HCT116 (cell line): ENCODE results near the gene APOLD1. TPM values are rescaled to one million over a fixed set of nuclear protein-coding genes. Genes with fewer than 3 reads are reported as not detected.

Experiments used
- ATAC-seq: fragments of 200-7000 bp; cut with Tn5 transposase; 2 replicates; pipeline ENCODE4 v1.9.1; 2020; ENCODE audit warnings: mild to moderate bottlenecking, moderate library complexity
- BruUV-seq: library from RNA; stranded (reverse); fragments of 400-500 nt; replicated peaks from 2 replicates; lab custom pipeline; 2021; lab: Mats Ljungman, UMichigan
- CTCF ChIA-PET: fragments of 300-600 bp; sonication (Branson Sonifier 250); formaldehyde crosslinking; loops from one replicate; lab custom pipeline; 2021; ENCODE audit warnings: antibody characterized with exemption; lab: Charles Lee
- POLR2A ChIA-PET: fragments of 300-600, 350-600 bp; sonication (Branson Sonifier 250); formaldehyde crosslinking; loops from one replicate; lab custom pipeline; 2021; ENCODE audit warnings: antibody characterized with exemption; lab: Charles Lee
- RAD21 ChIA-PET, 2 experiments: fragments of 300-600 bp; sonication (Branson Sonifier 250); formaldehyde crosslinking; loops; one replicate each; lab custom pipeline; 2023; ENCODE audit warnings: low total read pairs in 2 of 2; ENCODE audit not compliant: uncharacterized antibody in 2 of 2, unreplicated experiment in 2 of 2, low non-redundant PET in 1 of 2; lab: Charles Lee
- DNase-seq: peaks from one replicate; pipeline ENCODE4 v3.0.0-alpha.2; 2010; ENCODE audit warnings: low read depth, low spot score
- H2AFZ ChIP-seq: fragments of 200-600 bp; shearing (Covaris generic), sonication (generic); 2 replicates; pipeline ENCODE4 v1.6.1; 2017; ENCODE audit warnings: low read depth, mixed run types, mixed read lengths, antibody characterized with exemption, low read length; ENCODE audit not compliant: poor library complexity, severe bottlenecking
- H3K27ac ChIP-seq: 2 replicates; pipeline ENCODE4 v1.5.1; 2012; ENCODE audit warnings: low read depth, low read length
- H3K27me3 ChIP-seq: fragments of 200-600 bp; sonication (generic); 2 replicates; pipeline ENCODE4 v1.6.1; 2016; ENCODE audit warnings: mixed run types, low read length, mixed read lengths; ENCODE audit not compliant: insufficient read depth
- H3K36me3 ChIP-seq, 2 experiments: fragments of 200-500 bp in 1 of 2; fragments of 200-600 bp in 1 of 2; sonication (Bioruptor generic) in 1 of 2; sonication (generic) in 1 of 2; 2 replicates each; pipeline versions ENCODE4 v1.5.1 to v1.6.1; 2014 to 2016; ENCODE audit warnings: low read length in 2 of 2, inconsistent platforms in 1 of 2, mixed read lengths in 1 of 2, mixed run types in 1 of 2; ENCODE audit not compliant: insufficient read depth in 2 of 2, control insufficient read depth in 1 of 2
- H3K4me1 ChIP-seq, 2 experiments: fragments of 200-600 bp in 1 of 2; sonication (generic) in 1 of 2; 2 replicates each; pipeline versions ENCODE4 v1.5.1 to v1.6.1; 2012 to 2017; ENCODE audit warnings: low read length in 2 of 2, inconsistent platforms in 1 of 2, mild to moderate bottlenecking in 1 of 2, mixed read lengths in 1 of 2, mixed run types in 1 of 2, moderate library complexity in 1 of 2; ENCODE audit not compliant: insufficient read depth in 2 of 2, control insufficient read depth in 1 of 2
- H3K4me2 ChIP-seq: fragments of 200-600 bp; sonication (generic); 2 replicates; pipeline ENCODE4 v1.6.1; 2017; ENCODE audit warnings: mixed run types, low read length, mixed read lengths
- H3K4me3 ChIP-seq, 2 experiments: fragments of 200-600 bp in 1 of 2; sonication (generic) in 1 of 2; replicated peaks in 1 of 2; 2 replicates each; pipeline ENCODE4 v1.5.1; 2011 to 2016; ENCODE audit warnings: low read length in 2 of 2, control low read depth in 1 of 2, low read depth in 1 of 2, mild to moderate bottlenecking in 1 of 2, mixed read lengths in 1 of 2, mixed run types in 1 of 2
- H3K79me2 ChIP-seq: fragments of 200-600 bp; sonication (generic); 2 replicates; pipeline ENCODE4 v1.6.1; 2017; ENCODE audit warnings: mild to moderate bottlenecking, mixed run types, low read length, moderate library complexity, mixed read lengths; ENCODE audit not compliant: insufficient read depth
- H3K9ac ChIP-seq: fragments of 200-600 bp; sonication (generic); 2 replicates; pipeline ENCODE4 v1.6.1; 2016; ENCODE audit warnings: low read length, mixed read lengths
- H3K9me2 ChIP-seq: fragments of 200-600 bp; sonication (generic), shearing (Covaris generic); 2 replicates; pipeline ENCODE4 v1.6.1; 2017; ENCODE audit warnings: mixed run types, mild to moderate bottlenecking, moderate library complexity; ENCODE audit not compliant: insufficient read depth
- H3K9me3 ChIP-seq, 2 experiments: fragments of 200-500 bp in 1 of 2; fragments of 200-600 bp in 1 of 2; sonication (Bioruptor generic) in 1 of 2; sonication (generic) in 1 of 2; 2 replicates each; pipeline ENCODE4 v1.6.1; 2014 to 2017; ENCODE audit warnings: low read length in 2 of 2, mixed read lengths in 2 of 2, inconsistent platforms in 1 of 2, low read depth in 1 of 2, mild to moderate bottlenecking in 1 of 2, mixed run types in 1 of 2, moderate library complexity in 1 of 2; ENCODE audit not compliant: control insufficient read depth in 1 of 2, insufficient read depth in 1 of 2
- H4K20me1 ChIP-seq: fragments of 200-600 bp; sonication (generic), shearing (Covaris generic); 2 replicates; pipeline ENCODE4 v1.6.1; 2017; ENCODE audit warnings: mixed run types, mild to moderate bottlenecking, moderate library complexity; ENCODE audit not compliant: insufficient read depth
- ATF3 ChIP-seq: IDR thresholded peaks from 2 replicates; pipeline ENCODE4 v1.6.1; 2012
- CBX3 ChIP-seq: IDR thresholded peaks from 2 replicates; pipeline ENCODE4 v1.6.1; 2012; ENCODE audit warnings: low read depth
- CEBPB ChIP-seq: IDR thresholded peaks from 2 replicates; pipeline ENCODE4 v1.6.1; 2012; ENCODE audit warnings: low read depth
- EZH2 ChIP-seq: fragments of 200-600 bp; sonication (generic); IDR thresholded peaks from 2 replicates; pipeline ENCODE4 v1.6.1; 2017; ENCODE audit warnings: antibody characterized with exemption, mixed run types
- EZH2phosphoT487 ChIP-seq: fragments of 200-600 bp; IDR thresholded peaks from 2 replicates; pipeline ENCODE4 v1.6.1; 2018; ENCODE audit warnings: antibody characterized with exemption, borderline replicate concordance
- FOSL1 ChIP-seq: IDR thresholded peaks from 2 replicates; pipeline ENCODE4 v1.6.1; 2012; ENCODE audit warnings: low read depth
- MAX ChIP-seq: IDR thresholded peaks from 2 replicates; pipeline ENCODE4 v1.6.1; 2012
- POLR2A ChIP-seq: IDR thresholded peaks from 2 replicates; pipeline ENCODE4 v1.7.0; 2011; ENCODE audit warnings: borderline replicate concordance; ENCODE audit not compliant: insufficient read depth, insufficient read length; ENCODE audit errors: extremely low read depth
- POLR2AphosphoS5 ChIP-seq: IDR thresholded peaks from 2 replicates; pipeline ENCODE4 v1.6.1; 2011; ENCODE audit warnings: mild to moderate bottlenecking, low read depth, low read length, moderate library complexity
- RAD21 ChIP-seq: IDR thresholded peaks from 2 replicates; pipeline ENCODE4 v1.6.1; 2012; ENCODE audit warnings: low read depth, mild to moderate bottlenecking
- REST ChIP-seq: IDR thresholded peaks from 2 replicates; pipeline ENCODE4 v1.6.1; 2012; ENCODE audit warnings: low read depth
- SIN3A ChIP-seq: IDR thresholded peaks from 2 replicates; pipeline ENCODE4 v1.6.1; 2012; ENCODE audit warnings: low read depth
- SP1 ChIP-seq: IDR thresholded peaks from 2 replicates; pipeline ENCODE4 v1.6.1; 2012; ENCODE audit warnings: low read depth
- TCF7L2 ChIP-seq: IDR thresholded peaks from 2 replicates; pipeline ENCODE4 v1.7.0; 2011; ENCODE audit warnings: borderline replicate concordance, inconsistent platforms; ENCODE audit not compliant: insufficient read depth, insufficient read length; ENCODE audit errors: extremely low read depth
- ZFX ChIP-seq: fragments of 450-650 bp; IDR thresholded peaks from 2 replicates; pipeline ENCODE4 v1.6.1; 2017
- intact Hi-C: fragments of 100-400 bp; cut with micrococcal nuclease; formaldehyde crosslinking; loops from 2 replicates; pipeline ENCODE4 v1.10.0; 2022
- total RNA-seq: library from RNA; stranded (reverse); gene quantifications from one replicate; pipeline ENCODE4 v1.2.1, GENCODE V29; 2021; ENCODE audit not compliant: unreplicated experiment

Gene APOLD1
- total RNA-seq, 1 experiment from 2014 or later: 3.9 TPM

- TF ChIP-seq REST (no peak), ZFX (peak; percentile 96), TCF7L2 (no peak)
Measured at GRCh38 chr12:12813120-12814101, 28.0 kb downstream of the APOLD1 start, which contains the start of gene DDX47 (continued).

- Histone ChIP-seq H4K20me1 (no peaks in the 10 kb centered on the region), H3K4me2 (peak overlapping the region; percentile 7; the same call in 1 of the 2 replicates), H3K4me3 (no peak overlapping the region), H3K4me1 (peaks cover 34 to 70% of the 10 kb centered on the region in 2 experiments), H2AFZ (no peak overlapping the region), H3K27ac (no peak overlapping the region), H3K36me3 (peaks cover 30 to 59% of the 10 kb centered on the region in 2 experiments), H3K79me2 (peaks cover 93% of the 10 kb centered on the region), H3K9me2 (no peaks in the 10 kb centered on the region), H3K27me3 (no peaks in the 10 kb centered on the region), H3K9ac (no peak overlapping the region), H3K9me3 (no peaks in the 10 kb centered on the region)
- intact Hi-C loops: loop anchor here (10.0 kb wide), 2 partner anchors 167 to 277 kb away; no protein-coding TSS in a partner anchor
- no peak for ATAC-seq
- CTCF ChIA-PET: no interaction called here
- DNase-seq: no peak
- POLR2A ChIA-PET: no interaction called here
- BruUV-seq: no TSS peak
- RAD21 ChIA-PET: no interaction called here
- TF ChIP-seq POLR2AphosphoS5: no peak
- TF ChIP-seq REST: no peak
- TF ChIP-seq TCF7L2: no peak
- TF ChIP-seq ZFX: no peak
- TF ChIP-seq ATF3: no peak
- no peak for TF ChIP-seq POLR2A
- no peak for TF ChIP-seq FOSL1
- TF ChIP-seq CEBPB: no peak
- no peak for TF ChIP-seq CBX3
- no peak for TF ChIP-seq RAD21
- no peak for TF ChIP-seq EZH2phosphoT487
- no peak for TF ChIP-seq SIN3A
- no peak for TF ChIP-seq MAX
- TF ChIP-seq SP1: no peak
- TF ChIP-seq EZH2: no peak
Measured at GRCh38 chr12:12817616-12818015, 32.2 kb downstream of the APOLD1 start.
